Lower leg skin (tissue), 3 donors: ENCODE results near the gene MAMLD1.

Source experiments
- CTCF ChIP-seq, 3 donors: fragments of 450-650 bp; IDR thresholded peaks; one replicate each; pipeline ENCODE4 v1.5.1; 2016; ENCODE audit warnings: antibody characterized with exemption in 3 of 3, mild to moderate bottlenecking in 3 of 3, moderate library complexity in 2 of 3
- POLR2A ChIP-seq, 2 donors: fragments of 450-650 bp; IDR thresholded peaks; one replicate each; pipeline ENCODE4 v1.6.1; 2016 to 2017; ENCODE audit warnings: antibody characterized with exemption in 2 of 2, mild to moderate bottlenecking in 1 of 2, moderate library complexity in 1 of 2

- TF ChIP-seq CTCF (IDR thresholded peaks at IDR 0.05) (no peak), POLR2A (IDR thresholded peaks at IDR 0.05) (no peak)
Observed at GRCh38 chrX:150409486-150409885, 46.4 kb downstream of the MAMLD1 start.
